ENCODE data around the gene DRD3. TPM values are rescaled to one million over a fixed set of nuclear protein-coding genes. Genes with fewer than 3 reads are reported as not detected.
A peak's percentile ranks its signal among the peaks of the same experiment; 100 is the strongest.

The DRD3 gene
- total RNA-seq, 2 experiments from 2014 or later: 0.30 TPM; not detected in 1

DNA sequence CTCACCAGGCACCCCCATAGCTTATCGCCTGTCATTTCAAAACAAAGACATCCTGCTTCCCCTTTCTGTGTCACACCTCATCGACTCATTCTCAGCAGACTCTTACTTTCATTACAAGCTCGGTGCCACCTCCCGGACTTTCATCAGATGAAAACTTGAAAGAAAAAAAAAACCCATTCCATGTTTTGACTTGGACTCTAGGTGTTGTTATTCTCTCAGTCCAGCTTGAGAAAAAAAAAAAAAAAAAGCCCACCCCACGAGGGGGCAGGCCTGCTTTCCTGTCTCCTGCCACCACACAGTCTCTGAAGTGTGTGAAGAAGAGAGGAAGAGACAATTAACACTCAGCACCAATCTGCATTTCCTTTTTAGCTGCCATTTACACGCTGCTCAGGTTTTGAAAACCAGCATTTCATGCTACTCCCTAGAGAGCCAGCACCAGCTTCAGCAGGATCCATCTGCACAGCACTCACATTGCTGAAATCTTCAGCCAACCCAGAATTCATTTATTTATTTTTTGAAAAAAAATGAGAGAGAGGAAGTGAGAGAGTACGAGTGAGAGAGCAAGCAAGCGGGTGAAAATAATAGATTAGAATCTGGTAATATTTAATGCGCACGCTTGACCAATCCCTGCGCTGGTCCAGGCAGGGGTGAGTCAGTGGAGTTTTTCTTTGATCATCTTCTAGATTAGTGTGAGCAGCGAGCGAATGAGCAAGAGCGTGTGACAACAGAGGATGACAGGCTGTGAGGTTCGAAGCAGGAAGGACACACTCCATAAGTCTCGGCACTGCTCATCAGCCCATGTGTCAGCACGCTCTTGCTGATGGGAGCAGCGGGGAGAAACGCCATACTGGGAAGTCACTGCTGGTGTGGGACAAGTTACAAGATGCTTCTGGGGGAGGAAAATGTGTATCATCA, 35.0 kb upstream of the DRD3 start:
- Mint-ChIP-seq H3K9me3 (no peaks in the 10 kb centered on the region), H3K4me3 (no peak overlapping the region), H3K4me1 (peaks cover 29% of the 10 kb centered on the region), H3K36me3 (peaks cover 8% of the 10 kb centered on the region), H3K27ac (no peak overlapping the region), H3K27me3 (no peaks in the 10 kb centered on the region)
- DNase-seq (peak; percentile 68), ATAC-seq (ENCODE audit: low read depth) (peak; percentile 62)
- POLR2A ChIA-PET: interaction anchor here (0.6 to 3.8 kb wide), 23 partner anchors 11 to 1578 kb away, joined by 3 to 99 read pairs (median 5); partner anchors contain the start of genes CCDC191, QTRT2, TIGIT and ZNF80

DNA sequence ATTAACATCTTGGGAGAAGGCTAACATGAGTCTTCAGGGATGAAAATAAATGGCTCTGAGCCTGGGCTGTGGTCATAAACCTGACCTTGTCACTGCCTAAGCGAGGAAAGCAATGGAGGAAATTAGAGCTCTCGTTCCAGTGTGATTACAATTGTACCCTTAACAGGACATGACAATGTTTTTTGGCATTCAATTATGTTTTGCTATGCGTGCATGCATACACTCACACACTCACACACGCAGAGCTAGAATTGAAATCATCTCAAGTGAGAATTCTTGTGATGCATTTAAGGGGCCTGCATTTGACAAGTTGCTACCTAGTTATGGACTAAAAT, 34.4 kb upstream of the DRD3 start:
- H3K4me3 Mint-ChIP-seq: no peak overlapping the region
- peaks cover 28% of the 10 kb centered on the region for H3K4me1 Mint-ChIP-seq

DNA sequence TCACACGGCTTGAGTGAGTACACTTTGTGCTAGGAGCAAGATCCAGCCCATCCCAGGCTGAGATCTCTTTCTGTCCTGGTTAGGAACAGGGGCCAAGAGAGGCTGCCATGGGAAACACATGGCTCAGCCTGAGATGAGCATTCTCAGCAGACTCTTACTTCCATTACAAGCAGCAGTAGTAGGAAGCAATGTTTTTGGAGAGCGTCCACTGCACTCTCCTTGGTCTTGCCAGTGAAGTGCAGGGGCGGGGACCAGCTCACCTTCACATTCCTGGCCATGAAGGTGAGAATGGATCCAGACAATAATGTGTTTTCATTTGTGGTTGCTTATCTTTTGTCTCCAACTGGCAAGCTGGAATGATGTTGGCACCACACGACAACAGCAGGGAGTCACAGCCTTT, 33.8 kb upstream of the DRD3 start:
- Mint-ChIP-seq H3K9me3 (no peaks in the 10 kb centered on the region), H3K27me3 (no peaks in the 10 kb centered on the region), H3K4me1 (peaks cover 23% of the 10 kb centered on the region), H3K36me3 (peaks cover 5% of the 10 kb centered on the region), H3K4me3 (peak overlapping the region; percentile 25), H3K27ac (no peak overlapping the region)
- ATAC-seq (ENCODE audit: low read depth): no peak
- no peak for DNase-seq
- POLR2A ChIA-PET: interaction anchor here (1.2 to 3.8 kb wide), 5 partner anchors 12 to 156 kb away, joined by 5 to 99 read pairs (median 15); partner anchors contain the start of genes CCDC191 and QTRT2

More for the DNA sequence above, 34.4 kb upstream of the DRD3 start:
- ATAC-seq (ENCODE audit: low read depth) (no peak), DNase-seq (no peak)
- POLR2A ChIA-PET: interaction anchor here (0.6 to 3.8 kb wide), 17 partner anchors 12 to 1579 kb away, joined by 3 to 99 read pairs (median 5); partner anchors contain the start of genes CCDC191, QTRT2 and ZNF80
- no peaks in the 10 kb centered on the region for H3K9me3 Mint-ChIP-seq
- peaks cover 5% of the 10 kb centered on the region for H3K36me3 Mint-ChIP-seq
- H3K27me3 Mint-ChIP-seq: no peaks in the 10 kb centered on the region
- H3K27ac Mint-ChIP-seq: no peak overlapping the region

DNA sequence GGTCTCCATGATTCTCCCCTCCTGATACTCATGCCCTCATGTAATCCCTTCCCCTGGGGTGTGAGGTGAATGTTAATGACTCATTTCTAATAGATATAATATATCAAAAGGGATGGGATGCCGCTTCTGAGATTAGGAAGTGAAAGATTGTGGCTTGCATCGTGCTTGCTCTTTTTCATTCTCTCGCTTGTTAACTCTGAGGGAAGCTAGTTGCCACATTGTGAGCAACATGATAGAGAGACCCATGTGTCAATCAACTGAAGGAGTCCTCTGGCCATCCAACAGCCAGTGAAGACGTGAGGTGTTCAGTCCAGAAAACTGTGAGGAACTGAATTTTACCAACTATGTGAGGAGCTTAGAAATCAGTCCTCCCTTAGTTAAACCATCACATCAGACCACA, 28.9 kb upstream of the DRD3 start:
- ATAC-seq (ENCODE audit: low read depth) (no peak), DNase-seq (no peak)
- Mint-ChIP-seq H3K4me3 (no peak overlapping the region), H3K27ac (no peak overlapping the region), H3K4me1 (peaks cover 8% of the 10 kb centered on the region), H3K36me3 (peaks cover 2% of the 10 kb centered on the region), H3K9me3 (no peaks in the 10 kb centered on the region), H3K27me3 (no peaks in the 10 kb centered on the region)
- POLR2A ChIA-PET: no interaction called here

DNA sequence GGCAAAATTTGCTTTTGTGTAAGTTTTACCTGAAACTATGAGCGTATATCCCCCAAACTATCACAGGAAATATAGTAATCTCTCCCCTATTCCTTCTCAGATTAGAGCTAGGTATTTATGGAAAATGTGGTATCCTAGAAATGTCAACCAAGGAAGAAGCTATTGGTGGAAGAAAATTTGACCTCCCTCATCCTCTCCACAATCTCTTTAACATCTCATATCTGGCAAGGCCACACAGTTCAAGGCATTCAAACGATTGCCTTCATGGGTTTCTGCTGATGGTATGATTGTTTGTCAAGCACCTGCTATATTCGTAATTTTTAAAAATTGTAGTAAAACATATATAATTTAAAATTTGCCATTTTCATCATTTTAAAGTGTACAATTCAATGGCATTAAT, 27.5 kb upstream of the DRD3 start:
- H3K27me3 Mint-ChIP-seq: no peaks in the 10 kb centered on the region
- DNase-seq (no peak), ATAC-seq (ENCODE audit: low read depth) (no peak)
- peaks cover 3% of the 10 kb centered on the region for H3K9me3 Mint-ChIP-seq
- H3K27ac Mint-ChIP-seq: no peak overlapping the region
- POLR2A ChIA-PET: interaction anchor here (0.6 kb wide), 1 partner anchor 143 kb away, joined by 3 read pairs; no protein-coding TSS in a partner anchor
- H3K4me1 Mint-ChIP-seq: peaks cover 5% of the 10 kb centered on the region
- no peak overlapping the region for H3K4me3 Mint-ChIP-seq
- H3K36me3 Mint-ChIP-seq: peaks cover 2% of the 10 kb centered on the region

DNA sequence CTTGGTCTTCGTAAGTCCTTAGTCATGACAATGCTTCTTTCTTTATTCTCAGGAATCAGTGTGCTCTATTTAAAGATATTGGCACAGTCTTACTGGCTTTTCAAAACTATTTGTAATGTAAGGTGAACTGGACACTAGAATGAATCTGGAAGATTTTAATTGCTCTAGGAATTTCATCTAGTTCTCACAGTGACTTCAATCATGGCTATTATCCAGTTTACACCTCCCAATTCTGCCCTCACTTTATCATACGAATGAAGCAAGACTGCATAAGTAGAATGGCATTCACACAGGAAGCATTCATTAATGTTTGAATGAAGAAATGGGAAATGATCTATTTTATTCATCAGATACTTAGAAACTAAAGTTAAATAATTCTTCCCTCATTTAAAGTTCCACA, 26.7 kb upstream of the DRD3 start:
- DNase-seq (no peak), ATAC-seq (ENCODE audit: low read depth) (no peak)
- peaks cover 3% of the 10 kb centered on the region for H3K9me3 Mint-ChIP-seq
- H3K4me3 Mint-ChIP-seq: no peak overlapping the region
- H3K4me1 Mint-ChIP-seq: peaks cover 5% of the 10 kb centered on the region
- POLR2A ChIA-PET: interaction anchor here (0.6 kb wide), 1 partner anchor 253 kb away, joined by 3 read pairs; no protein-coding TSS in a partner anchor
- no peak overlapping the region for H3K27ac Mint-ChIP-seq
- H3K36me3 Mint-ChIP-seq: peaks cover 1% of the 10 kb centered on the region
- no peaks in the 10 kb centered on the region for H3K27me3 Mint-ChIP-seq

DNA sequence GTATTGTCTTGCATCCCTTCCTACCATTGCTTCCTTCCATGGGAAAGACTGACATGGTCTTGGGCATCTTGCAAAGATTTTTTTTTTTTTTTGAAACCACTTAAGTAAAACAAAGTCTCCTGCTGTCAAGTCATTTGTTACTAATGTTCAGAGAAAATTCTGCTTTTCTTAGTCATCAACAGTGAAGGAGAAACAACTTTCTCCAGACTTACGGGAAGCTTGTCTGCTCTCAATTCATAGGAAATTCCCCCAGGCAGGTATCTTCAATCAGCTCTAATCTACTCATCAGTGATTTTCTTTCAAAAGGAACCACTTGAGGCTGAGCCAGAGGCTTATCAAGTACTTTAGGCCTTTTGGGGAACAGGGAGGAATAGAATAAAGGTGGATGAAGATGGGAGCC, 15.9 kb upstream of the DRD3 start:
- no peak for ATAC-seq (ENCODE audit: low read depth)
- Mint-ChIP-seq H3K27me3 (no peaks in the 10 kb centered on the region), H3K36me3 (no peaks in the 10 kb centered on the region), H3K9me3 (peaks cover 2% of the 10 kb centered on the region), H3K4me1 (no peaks in the 10 kb centered on the region), H3K27ac (no peak overlapping the region), H3K4me3 (no peak overlapping the region)
- DNase-seq: no peak
- POLR2A ChIA-PET: no interaction called here

DNA sequence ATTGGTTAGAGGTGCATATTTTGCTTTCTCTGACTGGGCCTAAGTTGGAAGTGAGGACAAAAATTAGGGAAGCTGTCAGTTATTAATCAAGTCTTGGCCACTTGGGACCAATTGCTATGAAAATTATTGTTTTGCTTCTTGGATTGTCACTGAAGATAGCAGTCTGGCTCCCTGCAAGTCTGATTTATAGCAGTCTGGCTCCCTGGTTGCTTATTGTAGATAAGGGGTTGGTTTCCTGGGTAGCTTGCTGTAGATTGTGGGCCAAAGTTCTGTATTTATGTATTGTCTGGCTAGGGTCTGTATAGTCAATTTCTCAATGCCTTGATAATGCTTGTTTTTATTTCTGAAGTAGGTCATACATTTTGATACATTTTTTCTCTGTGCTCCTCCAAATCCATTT, 13.3 kb upstream of the DRD3 start:
- no peak for DNase-seq
- Mint-ChIP-seq H3K4me3 (no peak overlapping the region), H3K36me3 (no peaks in the 10 kb centered on the region), H3K27me3 (no peaks in the 10 kb centered on the region), H3K4me1 (no peaks in the 10 kb centered on the region), H3K27ac (no peak overlapping the region), H3K9me3 (peaks cover 1% of the 10 kb centered on the region)
- POLR2A ChIA-PET: no interaction called here
- ATAC-seq (ENCODE audit: low read depth): no peak

DNA sequence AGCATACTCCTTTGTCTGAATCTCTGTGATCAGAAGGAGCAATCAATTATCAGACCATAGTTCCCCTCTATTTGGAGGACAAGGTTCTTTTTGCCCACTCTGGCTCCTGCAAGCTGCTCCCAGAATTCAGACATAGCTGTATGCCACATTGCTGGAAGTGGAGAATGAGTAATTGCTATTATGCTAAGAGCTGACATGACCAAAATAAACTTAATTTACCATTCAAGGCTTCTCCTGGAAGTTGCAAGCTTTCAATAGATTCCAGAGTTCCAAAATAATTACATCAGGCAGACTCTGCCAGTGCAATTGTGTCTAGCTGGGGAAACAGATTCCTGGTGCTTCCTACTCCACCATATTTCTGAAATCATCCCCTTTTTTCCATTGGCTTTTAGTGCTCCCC, 7.6 kb upstream of the DRD3 start:
- DNase-seq (no peak), ATAC-seq (ENCODE audit: low read depth) (no peak)
- H3K36me3 Mint-ChIP-seq: peaks cover 4% of the 10 kb centered on the region
- H3K9me3 Mint-ChIP-seq: peaks cover 11% of the 10 kb centered on the region
- no peak overlapping the region for H3K4me3 Mint-ChIP-seq
- H3K27ac Mint-ChIP-seq: no peak overlapping the region
- no peaks in the 10 kb centered on the region for H3K4me1 Mint-ChIP-seq
- H3K27me3 Mint-ChIP-seq: peaks cover 4% of the 10 kb centered on the region
- POLR2A ChIA-PET: no interaction called here

DNA sequence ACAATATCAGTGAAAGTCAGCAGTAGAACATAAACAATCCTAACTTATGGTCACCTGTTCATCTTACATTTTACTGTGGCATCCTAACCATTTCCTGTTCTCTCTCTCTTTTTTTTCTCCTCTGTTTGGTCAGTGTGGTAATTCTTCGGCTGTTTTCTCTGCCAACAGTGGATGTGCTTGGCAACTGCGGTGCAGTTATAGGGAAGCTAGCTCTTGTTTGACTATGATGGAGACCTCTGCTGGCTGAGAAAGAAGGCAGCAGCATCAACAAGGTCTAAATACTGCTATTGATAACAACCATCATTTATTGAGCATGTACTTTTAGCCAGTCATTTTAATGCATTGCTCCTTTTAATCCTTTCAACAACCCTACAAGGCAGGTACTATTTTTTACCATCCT, 723 bp upstream of the DRD3 start:
- no peak for DNase-seq
- peaks cover 8% of the 10 kb centered on the region for H3K4me1 Mint-ChIP-seq
- H3K4me3 Mint-ChIP-seq: no peak overlapping the region
- H3K27me3 Mint-ChIP-seq: peaks cover 6% of the 10 kb centered on the region
- H3K9me3 Mint-ChIP-seq: peaks cover 1% of the 10 kb centered on the region
- H3K36me3 Mint-ChIP-seq: peaks cover 2% of the 10 kb centered on the region
- POLR2A ChIA-PET: no interaction called here
- ATAC-seq (ENCODE audit: low read depth): peak; percentile 54
- no peak overlapping the region for H3K27ac Mint-ChIP-seq

DNA sequence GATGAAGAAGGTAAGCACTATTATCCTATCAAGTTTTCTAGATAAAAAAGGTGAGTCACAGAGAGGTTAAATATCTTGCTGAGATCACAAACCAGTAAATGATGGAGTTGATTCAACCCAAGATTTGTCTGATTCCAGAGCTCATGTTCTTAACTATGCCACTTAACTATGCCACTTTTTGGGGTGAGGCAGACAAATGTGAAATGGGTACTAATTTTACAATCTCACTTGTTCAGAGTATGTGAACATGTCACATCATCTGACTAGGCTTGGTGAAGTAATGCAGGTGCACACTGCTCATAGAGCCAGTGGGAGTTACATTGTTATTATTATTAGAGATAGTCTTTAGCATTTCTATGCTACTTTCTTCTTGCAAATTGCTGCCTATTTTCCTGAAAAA, 2.0 kb downstream of the DRD3 start:
- Mint-ChIP-seq H3K4me1 (peaks cover 8% of the 10 kb centered on the region), H3K36me3 (peaks cover 2% of the 10 kb centered on the region), H3K27ac (no peak overlapping the region), H3K27me3 (peaks cover 2% of the 10 kb centered on the region), H3K4me3 (no peak overlapping the region), H3K9me3 (no peaks in the 10 kb centered on the region)
- POLR2A ChIA-PET: no interaction called here
- DNase-seq (no peak), ATAC-seq (ENCODE audit: low read depth) (no peak)

DNA sequence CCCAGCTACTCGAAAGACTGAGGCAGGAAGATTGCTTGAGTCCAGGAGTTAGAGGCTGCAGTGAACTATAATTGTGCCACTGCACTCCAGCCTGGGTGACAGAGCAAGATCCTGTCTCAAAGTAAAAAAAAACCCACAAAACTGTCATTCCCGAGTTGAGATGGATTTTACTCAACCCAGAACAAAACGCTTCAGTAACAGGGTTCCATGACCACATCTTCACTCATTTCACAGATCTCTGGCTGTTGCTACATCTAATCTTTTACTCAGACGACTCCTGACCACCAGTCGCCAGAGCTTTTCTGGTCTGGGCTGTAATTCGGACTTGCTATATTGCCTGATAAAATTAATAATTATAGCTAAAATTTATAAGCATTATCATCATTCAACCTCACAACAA, 2.4 kb downstream of the DRD3 start:
- DNase-seq (no peak), ATAC-seq (ENCODE audit: low read depth) (no peak)
- Mint-ChIP-seq H3K27ac (no peak overlapping the region), H3K4me1 (peaks cover 8% of the 10 kb centered on the region), H3K9me3 (no peaks in the 10 kb centered on the region), H3K36me3 (peaks cover 2% of the 10 kb centered on the region), H3K4me3 (no peak overlapping the region), H3K27me3 (peaks cover 2% of the 10 kb centered on the region)
- POLR2A ChIA-PET: no interaction called here

DNA sequence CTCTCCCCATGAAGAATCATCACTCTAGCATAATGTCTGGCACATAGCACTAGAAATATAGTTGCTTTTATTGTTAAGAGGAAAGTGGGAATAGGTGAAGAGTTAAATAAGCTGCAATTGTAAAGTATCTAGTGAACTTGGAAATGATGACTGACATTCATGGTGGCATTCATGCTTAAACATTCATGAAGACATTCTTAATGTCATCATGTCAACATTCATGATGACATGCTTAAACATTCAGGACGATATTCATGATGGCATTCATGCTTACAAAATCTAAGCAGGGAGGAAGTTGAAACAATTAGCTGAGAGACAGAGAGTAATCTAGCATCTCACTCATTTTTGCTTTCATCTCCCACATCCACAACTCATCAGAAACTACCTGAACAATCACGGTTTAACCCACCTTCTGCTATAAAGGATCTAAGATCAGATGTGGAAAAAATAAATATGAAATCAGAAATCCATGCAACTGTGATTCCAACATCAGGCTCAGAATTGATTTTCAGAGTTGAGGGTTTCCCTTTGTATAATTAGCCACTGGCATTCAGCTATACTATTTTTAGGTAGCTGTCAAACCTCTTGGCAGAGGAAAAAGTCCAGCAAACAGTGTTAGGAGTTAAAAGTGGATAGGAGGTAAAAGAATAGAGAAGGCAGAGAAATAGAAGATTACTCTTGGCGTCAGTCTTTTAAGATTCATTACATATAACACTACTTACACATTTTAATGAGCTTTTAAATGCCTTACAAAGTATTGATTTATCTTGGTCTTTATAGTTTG, 3.5 kb downstream of the DRD3 start:
- POLR2A ChIA-PET: no interaction called here
- ATAC-seq (ENCODE audit: low read depth): no peak
- Mint-ChIP-seq H3K27ac (no peak overlapping the region), H3K4me3 (no peak overlapping the region), H3K36me3 (peaks cover 2% of the 10 kb centered on the region), H3K27me3 (peaks cover 2% of the 10 kb centered on the region), H3K4me1 (peaks cover 8% of the 10 kb centered on the region), H3K9me3 (no peaks in the 10 kb centered on the region)
- DNase-seq: no peak

All from activated naive CD8-positive, alpha-beta T cell treated with anti-CD3 and anti-CD28 coated beads, Interleukin-2, amount 10 ng/mL, durations not matched to agents 7 days and 5 days (primary cell).